Measurements from ENCODE around the gene CD44. TPM values are rescaled to one million over a fixed set of nuclear protein-coding genes. Genes with fewer than 3 reads are reported as not detected.

CD44 gene
- polyA plus RNA-seq, 1 of the 3 experiments (the other 2 are of a cell fraction) = 457 TPM

GRCh38 chr11:35118906-35119305 is 20.1 kb upstream of the CD44 start:
- Histone ChIP-seq H4K20me1 (ENCODE audit: insufficient read depth) (no peaks in the 10 kb centered on the region), H3K9me2 (no peaks in the 10 kb centered on the region), H3K27ac (ENCODE audit: low read depth in 2 of 2, low read length in 1 of 2) (no peak overlapping the region), H3K9ac (no peak overlapping the region), H3K9me3 (no peaks in the 10 kb centered on the region), H3F3A (replicated peaks; ENCODE audit: insufficient read depth) (no peaks in the 10 kb centered on the region), H3K4me2 (no peak overlapping the region), H2AFZ (ENCODE audit: low read depth) (no peak overlapping the region), H3K27me3 (ENCODE audit: insufficient read depth) (no peaks in the 10 kb centered on the region; the same call in 1 of the 2 replicates), H3K4me1 (ENCODE audit: control insufficient read depth in 1 of 2, insufficient read depth in 2 of 2, low read depth in 1 of 2, low read length in 1 of 2) (peaks cover 0 to 4% of the 10 kb centered on the region in 2 experiments; a peak in 1 of 4 replicates), H3K36me3 (replicated peaks in 1 of 2; ENCODE audit: control insufficient read depth in 1 of 2, insufficient read depth in 2 of 2, low read length in 1 of 2) (no peaks in the 10 kb centered on the region), H3K79me2 (ENCODE audit: insufficient read depth) (no peaks in the 10 kb centered on the region), H3K4me3 (ENCODE audit: low read depth in 2 of 2, low read length in 1 of 2) (no peak overlapping the region)
- TF ChIP-seq RFX5 (IDR thresholded peaks at IDR 0.05; ENCODE audit: low read length) (no peak), MXI1 (IDR thresholded peaks at IDR 0.05; ENCODE audit: low read depth, low read length) (no peak), YY1 (IDR thresholded peaks at IDR 0.05; ENCODE audit: low read depth) (no peak), FOXJ3 (CRISPR knock-in tag; IDR thresholded peaks at IDR 0.05) (no peak), ZBTB33 (IDR thresholded peaks at IDR 0.05; ENCODE audit: borderline replicate concordance, low read depth) (no peak), TAF1 (IDR thresholded peaks at IDR 0.05; ENCODE audit: borderline replicate concordance, low read depth, low read length) (no peak), FOSL2 (IDR thresholded peaks at IDR 0.05; ENCODE audit: borderline replicate concordance, low read depth) (no peak), FOXM1 (IDR thresholded peaks at IDR 0.05; ENCODE audit: low read depth) (no peak), GATA2 (CRISPR knock-in tag; IDR thresholded peaks at IDR 0.05) (no peak), CTCF (IDR thresholded peaks at IDR 0.05) (no peak), SMC3 (IDR thresholded peaks at IDR 0.05; ENCODE audit: low read depth, low read length) (no peak), IRF3 (IDR thresholded peaks at IDR 0.05; ENCODE audit: low read depth, low read length) (no peak), MEF2A (IDR thresholded peaks at IDR 0.05; ENCODE audit: borderline replicate concordance, low read depth) (no peak)
- CTCF ChIA-PET = no interaction called here
- no peak for DNase-seq
- POLR2A ChIA-PET = no interaction called here
- 84% methylated on average over 4 of the region's 4 CpGs for WGBS (ENCODE audit: low lambda C conversion rate)
